HG03439 (cell line): ENCODE measurements around the gene KLHL6.

ENCODE experiments used
- ATAC-seq: cut with Tn5 transposase; IDR thresholded peaks from one replicate; pipeline ENCODE4 v1.9.1; 2021; ENCODE audit warnings: mild to moderate bottlenecking, moderate library complexity; ENCODE audit not compliant: unreplicated experiment

KLHL6 gene

DNA sequence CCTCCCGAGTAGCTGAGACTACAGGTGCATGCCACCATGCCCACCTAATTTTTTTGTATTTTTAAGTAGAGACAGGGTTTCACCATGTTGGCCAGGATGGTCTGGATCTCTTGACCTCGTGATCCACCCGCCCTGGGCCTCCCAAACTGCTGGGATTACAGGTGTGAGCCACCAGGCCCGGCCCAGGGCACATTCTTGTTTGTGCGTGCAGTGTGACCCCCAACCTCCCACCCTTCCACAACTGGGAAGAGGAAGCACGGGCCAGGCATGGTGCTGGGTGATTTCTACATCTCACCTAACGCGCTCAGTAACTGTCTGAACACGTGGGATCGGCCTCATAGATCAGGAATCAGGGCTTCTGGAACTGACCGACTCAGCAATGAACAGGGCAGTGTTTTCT, 48.0 kb downstream of the KLHL6 start:
- no peak for ATAC-seq

DNA sequence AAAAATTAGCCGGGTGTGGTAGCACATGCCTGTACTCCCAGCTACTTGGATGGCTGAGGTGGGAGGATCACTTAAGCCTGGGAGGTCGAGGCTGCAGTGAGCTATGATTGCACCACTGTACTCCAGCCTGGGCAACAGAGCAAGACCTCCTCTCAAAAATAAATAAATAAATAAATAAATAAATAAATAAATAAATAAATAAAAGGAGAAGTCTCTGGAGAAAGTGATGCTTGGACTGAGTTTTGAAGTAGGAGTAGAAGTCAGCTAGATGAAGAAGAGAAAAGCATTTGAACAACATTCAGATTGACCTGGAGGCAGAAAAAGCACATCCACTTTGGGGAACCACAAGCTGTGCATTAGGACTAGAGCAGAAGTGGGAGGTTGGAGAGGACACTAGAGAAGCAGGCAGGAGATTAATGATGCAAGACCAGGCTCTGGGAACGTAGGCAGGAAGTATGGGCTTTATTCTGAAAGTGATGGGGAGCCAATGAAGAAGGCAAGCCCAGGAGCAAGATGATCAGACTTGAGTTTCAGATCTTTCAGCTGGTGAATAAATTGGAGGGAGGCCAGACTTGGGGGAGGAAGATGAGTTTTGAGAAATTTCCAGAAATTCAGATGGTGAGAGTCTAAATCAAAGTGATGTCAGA, 48.7 kb downstream of the KLHL6 start:
- ATAC-seq: no peak

DNA sequence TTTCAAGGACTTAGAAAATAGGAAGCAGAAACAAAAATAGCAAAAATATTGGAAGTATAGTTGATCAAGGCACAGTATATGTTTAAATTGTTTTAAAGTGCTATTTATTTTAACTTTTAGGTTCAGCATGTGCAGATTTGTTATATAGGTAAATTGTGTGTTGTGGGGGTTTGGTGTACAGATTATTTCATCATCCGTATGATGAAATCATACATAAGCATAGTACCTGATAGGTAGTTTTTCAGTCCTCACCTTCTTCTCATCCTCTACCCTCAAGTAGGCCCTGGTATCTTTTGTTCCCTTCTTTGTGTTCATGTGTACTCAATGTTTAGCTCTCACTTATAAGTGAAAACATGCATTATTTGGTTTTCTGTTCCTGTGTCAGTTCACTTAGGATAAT, 50.9 kb downstream of the KLHL6 start:
- ATAC-seq: no peak

DNA sequence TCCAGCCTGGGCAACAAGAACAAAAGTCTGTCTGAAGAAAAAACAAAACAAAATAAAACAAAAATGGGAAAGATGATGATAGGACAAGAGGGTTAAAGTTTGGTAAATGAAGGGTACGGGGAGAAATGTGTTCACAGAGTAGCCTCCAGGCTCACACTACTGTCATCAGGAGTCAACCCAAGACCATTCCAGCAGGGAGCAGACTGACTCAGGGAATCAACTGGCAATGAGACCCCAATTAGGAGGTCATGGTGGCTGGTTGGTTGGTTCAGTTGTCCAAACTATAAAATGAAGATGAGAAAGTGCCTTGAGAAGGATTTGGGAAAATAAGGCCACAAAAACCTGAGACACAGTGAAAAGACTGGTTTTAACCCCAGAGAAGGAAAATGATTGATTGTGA, 51.8 kb downstream of the KLHL6 start:
- no peak for ATAC-seq

DNA sequence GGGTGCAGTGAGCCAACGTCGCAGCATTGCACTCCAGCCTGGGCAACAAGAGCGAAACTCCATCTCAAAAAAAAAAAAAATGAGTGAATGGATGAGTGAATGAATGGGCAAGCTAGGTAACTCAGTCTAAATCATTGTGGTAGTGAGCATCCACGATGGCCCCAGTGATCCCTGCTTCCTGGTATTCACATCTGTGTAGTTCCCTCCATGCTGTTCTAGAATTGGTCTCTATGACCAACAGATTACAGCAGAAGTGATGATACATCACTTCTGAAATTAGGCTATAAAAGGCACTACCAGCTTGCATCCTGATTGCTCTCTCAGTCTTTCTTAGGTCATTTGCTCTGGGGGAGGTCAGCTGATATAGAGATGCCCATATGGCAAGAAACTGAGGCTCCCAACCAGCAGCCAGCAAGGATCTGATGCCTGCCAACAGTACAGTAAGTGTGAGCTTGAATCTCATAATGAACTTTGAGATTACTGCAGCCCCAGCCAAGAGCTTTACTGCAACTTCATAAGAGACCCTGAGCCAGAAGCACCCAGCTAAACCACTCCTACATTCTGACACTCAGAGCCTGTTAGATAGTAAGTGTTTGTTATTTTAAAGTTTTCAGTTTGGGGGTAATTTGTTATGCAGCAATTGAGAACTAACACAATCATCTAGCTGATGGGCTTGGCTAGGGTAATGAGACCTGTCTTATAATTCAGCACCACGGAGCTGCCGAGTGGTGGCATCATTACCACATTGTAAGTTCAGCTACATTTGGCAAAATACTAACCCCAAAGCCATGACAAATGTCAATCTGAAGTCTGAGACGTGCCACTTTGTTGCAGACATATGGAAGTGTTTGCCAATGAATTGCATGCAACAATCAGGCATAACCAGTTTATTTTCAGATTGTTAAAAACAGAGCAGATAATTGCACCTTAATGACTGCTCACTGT, 53.0 kb downstream of the KLHL6 start:
- no peak for ATAC-seq

DNA sequence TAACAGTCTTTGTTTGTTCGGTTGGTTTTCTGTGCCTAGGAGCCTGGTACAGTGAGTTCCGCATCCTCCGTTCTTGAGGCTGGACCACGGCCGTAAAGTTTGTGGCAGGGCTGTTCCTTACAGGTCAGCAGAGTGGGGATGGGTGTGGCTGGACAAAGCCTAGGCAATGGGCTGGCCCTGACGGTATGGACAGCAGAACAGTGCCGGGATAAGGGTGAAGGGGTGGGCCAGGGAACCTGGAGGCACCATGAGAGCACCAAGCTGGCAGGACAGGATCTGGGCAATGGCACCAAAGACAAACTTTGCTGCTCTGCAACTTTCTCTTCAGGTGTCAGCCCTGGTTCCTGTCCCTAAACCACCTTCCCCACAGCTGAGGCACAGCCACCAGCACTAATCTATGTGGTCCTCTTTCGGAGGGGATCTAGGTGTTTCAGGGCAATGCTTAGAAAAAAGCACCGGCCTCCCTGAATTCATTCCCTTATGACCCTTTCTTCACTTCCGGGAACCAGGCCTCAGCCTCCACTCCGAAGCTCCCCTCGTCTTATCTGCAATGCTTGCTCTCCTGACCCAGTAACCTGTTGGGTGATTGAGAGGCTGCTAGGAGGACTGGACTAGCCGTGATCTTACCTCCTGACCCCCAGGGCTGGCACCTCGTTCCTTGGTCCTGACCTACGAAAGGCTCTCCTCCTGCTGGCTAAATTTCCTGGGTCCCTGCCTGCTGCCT, 54.4 kb downstream of the KLHL6 start:
- ATAC-seq: no peak

DNA sequence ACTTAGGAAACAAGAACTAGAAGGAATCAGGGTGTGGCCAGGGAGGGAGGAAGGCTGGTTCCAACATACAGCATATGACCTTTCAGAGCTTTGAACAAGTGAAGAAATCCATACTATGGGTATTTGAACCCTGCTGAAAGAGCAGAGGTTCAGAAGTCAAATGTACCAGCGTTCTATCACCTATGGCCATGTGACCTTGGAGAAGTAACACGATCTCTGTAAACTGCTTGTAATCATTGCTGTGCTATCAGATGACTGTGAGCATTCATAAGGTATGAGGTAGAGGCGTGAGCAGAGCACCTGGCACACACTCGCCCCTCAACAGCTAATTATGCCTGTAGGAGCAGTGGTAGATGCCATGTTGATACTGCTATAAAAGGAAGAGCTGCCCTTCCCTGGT, 55.2 kb downstream of the KLHL6 start:
- no peak for ATAC-seq

DNA sequence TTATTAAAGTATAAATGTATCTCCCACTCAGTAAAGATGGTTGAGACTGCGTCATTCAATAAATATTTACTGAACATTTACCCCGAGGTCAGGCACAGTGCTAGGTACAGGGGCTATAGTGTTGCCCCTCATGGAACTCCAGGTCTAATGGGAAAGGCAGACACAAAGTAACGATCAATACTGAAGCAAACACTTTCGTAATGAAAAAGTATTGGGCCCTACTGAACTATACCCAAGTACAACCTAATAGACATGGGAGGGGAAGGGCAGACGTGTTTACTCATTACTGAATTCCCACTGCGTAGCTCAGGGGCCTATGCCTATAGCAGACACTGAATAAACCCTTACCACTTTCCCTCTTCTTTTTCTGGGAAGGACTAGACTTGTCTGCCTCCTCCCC, 56.9 kb downstream of the KLHL6 start:
- ATAC-seq: no peak

DNA sequence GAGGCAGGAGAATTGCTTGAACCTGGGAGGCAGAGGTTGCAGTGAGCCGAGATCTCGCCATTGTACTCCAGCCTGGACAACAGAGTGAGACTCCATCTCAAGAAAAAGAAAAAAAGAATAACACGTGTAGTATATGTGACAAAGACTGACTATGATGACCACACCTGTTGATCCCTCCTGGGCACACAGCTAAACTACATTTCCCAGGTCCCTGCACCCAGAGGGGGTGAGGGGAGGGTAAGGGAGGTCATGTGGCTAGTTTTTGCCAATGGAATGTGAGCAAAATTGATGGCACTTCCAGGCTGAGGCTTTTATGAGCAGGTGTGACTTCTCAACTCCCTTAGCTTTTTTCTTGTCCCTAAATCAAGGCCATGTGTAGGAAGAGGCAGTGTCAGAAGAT, 58.2 kb downstream of the KLHL6 start:
- ATAC-seq: no peak

DNA sequence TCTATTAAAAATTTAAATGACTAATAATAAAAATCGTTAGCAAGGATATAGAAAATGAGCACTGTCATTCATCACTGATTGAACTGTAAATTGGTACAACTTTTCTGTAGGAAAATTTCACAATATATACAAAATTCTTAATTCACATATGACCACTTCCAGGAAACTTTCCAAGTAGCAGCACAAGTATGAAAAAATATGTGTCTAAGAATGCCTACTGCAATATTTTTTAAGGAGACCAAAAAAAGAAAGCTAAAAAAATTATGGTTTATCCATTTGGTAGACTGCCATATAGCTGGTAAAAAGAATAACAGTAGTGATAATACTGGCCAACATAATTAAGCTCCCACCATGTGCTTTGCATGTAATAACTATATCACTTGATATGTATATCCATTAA, 59.2 kb downstream of the KLHL6 start:
- ATAC-seq: no peak

DNA sequence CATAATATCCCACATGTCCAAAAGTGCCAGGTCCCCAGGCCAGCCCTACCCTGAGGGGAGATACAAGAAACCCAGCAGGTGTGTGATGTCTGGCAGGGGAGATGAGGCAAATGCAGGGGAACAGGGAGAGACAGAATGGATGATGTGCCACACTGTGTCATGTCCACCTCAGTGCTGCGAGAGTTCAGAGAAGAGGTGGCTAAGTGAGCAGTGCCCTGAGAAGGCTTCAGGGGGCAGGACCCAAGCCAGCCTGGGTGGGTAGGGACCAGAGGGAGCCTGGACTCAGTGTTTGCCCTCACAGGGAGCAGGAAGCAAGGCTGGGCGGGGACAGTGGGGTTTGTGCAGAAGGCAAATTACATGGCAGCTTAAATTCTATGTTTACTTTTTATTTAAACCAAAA, 61.2 kb downstream of the KLHL6 start:
- no peak for ATAC-seq

DNA sequence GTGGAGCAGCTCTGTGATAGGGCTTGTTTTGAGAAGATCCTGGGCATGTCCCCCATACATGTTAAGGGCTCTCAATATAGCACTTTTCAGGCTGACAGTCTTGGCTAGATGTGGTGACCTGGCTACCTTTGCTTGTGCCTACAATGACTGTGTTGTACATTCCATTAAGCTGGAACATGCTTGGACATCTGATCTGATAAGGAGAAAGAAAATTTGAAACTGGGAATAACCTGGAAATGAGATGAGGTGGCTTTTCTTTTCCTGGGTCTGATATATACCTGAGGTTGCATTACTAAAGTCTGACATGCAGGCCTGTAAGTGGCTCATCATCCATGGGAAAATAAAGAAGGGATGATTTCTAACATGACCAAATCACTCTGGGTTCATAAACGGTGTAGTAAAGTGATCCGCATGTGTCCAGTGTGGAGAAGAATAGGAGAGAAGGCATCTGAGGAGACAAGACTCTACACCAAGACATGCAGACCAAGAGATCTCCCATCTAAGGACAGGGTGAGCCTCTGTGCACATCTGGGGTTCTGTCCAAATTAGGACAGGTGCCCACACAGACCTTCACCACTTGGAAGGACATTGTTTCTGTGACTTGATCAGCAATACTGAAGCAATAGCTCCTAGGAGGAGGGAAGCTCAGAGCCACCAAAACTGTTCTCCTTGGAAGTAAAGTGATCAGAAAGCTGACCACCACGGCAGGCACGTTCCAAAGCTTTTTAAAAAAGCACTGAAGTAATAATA, 62.0 kb downstream of the KLHL6 start:
- ATAC-seq: no peak

DNA sequence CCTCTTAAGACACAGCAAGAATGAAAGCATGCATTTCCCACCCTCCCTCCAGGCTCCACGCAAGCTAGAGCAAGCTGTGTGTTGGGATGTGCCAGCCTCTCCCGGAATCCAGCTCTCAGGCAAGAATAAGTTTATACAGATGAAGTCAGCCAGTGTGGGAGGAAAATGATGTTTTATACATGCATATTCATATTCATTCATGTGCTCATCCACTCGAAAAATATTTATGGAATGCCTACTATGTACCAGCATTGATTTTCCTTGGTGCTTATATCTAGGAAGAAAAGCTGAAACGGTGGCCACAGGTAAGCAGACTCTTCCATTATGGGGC, 62.7 kb downstream of the KLHL6 start:
- no peak for ATAC-seq

DNA sequence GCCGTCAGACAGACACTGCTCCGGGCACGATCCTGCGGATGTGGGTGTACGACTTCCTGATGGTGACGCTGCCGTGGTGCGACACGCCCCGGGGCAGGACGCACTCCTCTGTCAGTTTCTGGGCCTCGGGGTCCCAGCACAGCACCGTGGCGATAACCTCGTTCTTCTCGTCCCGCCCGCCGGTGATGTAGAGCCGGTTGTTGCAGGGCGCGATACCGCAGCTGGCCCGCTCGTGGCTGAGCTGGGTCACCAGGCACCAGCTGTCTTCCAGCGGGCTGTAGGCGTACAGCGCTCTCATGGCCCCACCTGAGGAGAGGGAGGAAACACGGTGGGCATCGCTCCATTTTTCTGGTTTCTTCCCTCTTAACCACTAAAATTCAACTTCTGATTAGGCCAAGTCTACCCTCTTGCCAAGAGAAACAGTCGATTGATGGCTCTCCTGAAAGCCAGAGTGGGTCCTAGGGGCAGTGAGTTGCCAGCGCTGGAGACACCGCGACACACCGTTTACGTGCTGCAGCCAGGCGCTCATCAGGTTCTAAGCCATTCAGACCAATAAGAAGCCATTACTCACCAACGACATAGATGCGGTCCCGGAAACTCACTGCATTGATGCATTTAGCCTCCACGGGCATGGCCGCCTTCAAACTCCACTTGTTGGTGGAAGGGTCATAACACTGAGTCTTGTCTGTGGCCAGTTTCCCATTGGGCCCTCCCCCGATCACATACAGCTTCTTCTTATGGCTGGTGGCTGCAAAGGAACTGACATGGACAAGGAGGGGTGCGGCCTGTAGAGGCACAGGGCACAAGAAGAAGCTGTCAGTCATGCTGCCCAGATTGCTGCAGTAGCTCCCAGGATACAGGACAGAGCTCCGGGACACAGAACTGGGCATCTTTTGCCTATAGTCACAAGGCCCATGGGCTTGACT, 63.3 kb downstream of the KLHL6 start:
- no peak for ATAC-seq

DNA sequence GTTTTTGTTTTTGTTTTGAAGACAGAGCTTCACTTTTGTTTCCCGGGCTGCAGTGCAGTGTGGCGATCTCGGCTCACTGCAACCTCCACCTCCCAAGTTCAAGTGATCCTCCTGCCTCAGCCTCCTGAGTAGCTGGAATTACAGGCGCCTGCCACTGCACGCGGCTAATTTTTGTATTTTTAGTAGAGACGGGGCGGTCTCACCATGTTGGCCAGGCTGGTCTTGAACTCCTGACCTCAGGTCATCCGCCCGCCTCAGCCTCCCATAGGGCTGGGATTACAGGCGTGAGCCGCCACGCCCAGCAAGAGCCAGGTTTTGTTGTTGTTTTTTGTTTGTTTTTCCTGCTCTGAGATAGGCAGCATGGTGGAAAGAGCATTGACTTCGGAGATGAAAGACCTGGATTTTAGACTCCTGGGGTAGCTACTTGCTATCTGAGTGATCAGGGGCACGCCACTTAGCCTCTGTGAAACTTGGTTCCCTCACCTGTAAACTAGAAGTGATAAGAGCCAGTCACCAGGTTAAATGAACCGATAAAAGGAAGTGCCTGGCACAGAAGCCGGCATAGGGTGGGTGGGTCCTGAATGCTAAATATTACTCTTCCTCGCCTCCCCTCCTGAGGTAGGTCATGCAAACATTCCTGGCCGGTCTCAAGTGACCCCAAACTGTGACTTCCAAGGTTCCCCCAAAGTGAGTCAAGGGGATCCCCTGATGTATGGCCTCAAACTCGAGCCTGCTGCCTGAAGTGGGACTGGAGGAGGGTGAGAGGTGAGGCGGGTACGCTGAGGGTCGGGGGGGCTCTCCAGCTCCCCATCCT, 64.2 kb downstream of the KLHL6 start:
- no peak for ATAC-seq

DNA sequence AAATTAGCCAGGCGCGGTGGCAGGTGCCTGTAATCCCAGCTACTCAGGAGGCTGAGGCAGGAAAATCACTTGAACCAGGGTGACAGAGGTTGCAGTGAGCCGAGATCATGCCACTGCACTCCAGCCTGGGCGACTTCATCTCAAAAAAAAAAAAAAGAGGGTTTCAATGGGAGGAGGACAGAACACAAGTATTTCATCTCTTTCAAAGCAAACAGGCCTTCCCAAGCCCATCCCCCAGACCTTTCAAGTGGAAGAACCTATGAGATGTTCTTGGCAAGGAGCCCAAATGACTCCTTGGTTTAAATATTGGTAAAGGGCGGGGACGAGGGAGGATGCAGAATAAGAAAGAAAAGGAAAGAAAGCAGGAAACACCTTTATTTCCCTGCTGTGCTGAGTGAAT, 64.9 kb downstream of the KLHL6 start:
- no peak for ATAC-seq

DNA sequence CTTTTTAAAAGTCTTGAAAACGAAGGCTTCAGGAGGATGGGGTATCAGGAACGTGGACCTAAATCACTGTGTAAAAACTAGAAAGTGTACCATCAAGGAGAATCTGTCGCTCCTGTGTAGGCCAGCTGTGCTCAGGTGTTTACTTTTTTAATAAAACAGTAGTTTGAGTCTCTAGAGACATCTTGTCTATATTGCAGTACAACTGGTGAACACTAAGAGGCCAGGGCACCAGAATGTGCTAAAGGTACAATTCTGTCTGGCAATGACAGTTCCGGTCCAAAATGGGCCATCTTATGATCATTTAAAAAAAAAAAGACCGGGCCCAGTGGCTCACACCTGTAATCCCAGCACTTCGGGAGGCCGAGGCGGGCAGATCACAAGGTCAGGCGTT, 65.3 kb downstream of the KLHL6 start:
- ATAC-seq: no peak

DNA sequence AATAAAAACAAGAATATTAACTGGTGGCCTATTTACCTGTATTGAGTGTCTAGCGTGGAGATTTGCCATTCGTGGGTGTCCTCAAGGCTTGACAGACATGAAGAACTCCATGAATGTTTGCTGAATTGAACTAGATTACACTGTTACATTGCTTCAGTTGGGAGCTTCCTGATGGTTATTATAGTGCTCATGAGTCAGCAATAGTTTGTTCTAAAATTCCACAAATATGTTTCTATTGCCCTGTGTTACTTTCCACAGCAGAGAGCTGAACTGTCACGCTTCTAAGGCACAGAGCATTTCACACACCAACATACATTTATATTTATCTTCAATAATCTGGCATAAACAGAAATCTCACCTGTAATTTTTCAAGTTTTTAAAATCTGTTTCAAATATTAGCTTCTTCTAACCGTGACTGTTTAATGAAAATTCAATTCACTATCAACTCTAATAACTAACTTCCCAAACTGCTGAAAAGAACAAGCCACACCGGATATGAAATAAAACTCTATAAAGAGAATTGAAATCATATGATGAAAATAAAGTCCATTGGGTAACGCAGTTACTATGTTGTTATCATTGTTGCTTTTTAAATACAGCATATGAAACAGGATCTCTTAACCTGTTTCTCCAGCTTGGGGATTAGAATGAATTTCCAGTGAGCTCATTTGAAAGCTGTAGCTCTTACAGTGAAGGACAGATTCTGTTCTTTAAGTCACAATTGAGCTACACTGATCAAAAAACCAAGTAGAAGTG, 65.9 kb downstream of the KLHL6 start:
- ATAC-seq: no peak

DNA sequence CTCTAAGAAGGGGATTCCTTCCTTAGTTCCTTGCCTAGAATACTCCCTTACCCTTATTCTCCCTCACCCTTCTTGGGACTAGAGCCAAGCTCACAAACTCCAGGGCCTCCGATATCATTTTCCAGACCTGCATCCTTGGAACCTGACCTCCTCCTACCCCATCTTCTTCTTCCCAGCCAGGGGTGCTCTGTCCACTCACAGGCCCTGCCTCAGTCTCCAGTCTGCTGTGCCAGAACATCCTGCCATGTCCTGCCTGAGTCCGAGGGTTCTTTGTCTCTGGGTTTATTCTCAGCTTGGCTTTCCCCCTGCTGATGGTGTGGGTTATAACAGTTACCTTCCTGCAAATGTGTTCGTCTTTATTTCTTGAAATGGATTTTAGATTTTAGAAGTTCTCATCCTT, 67.2 kb downstream of the KLHL6 start:
- ATAC-seq: no peak
